Kidney epithelial cell (primary cell): Measurements from ENCODE around the gene MYO3B. TPM values are rescaled to one million over a fixed set of nuclear protein-coding genes. Genes with fewer than 3 reads are reported as not detected.

ENCODE experiments used
- DNase-seq: peaks from one replicate; pipeline ENCODE4 v3.0.0-alpha.2; 2010; ENCODE audit warnings: low read depth
- H3K27me3 ChIP-seq: 2 replicates; pipeline ENCODE4 v1.6.0; 2011; ENCODE audit warnings: low read length; ENCODE audit not compliant: control insufficient read depth, insufficient read depth
- H3K36me3 ChIP-seq: 2 replicates; pipeline ENCODE4 v1.5.1; 2011; ENCODE audit warnings: low read length; ENCODE audit not compliant: control insufficient read depth, insufficient read depth
- H3K4me3 ChIP-seq: 2 replicates; pipeline ENCODE4 v1.5.1; 2011; ENCODE audit warnings: low read depth, mild to moderate bottlenecking, control low read depth, low read length
- total RNA-seq: library from RNA; depleted of rRNA; stranded (reverse); fragments of >200 nt; gene quantifications from 2 replicates; pipeline ENCODE4 v1.2.3, GENCODE V29; 2015
- TF ChIP-seq, protein P1 (sequence below): IDR thresholded peaks from 2 replicates; pipeline ENCODE4 v1.5.1; 2011; ENCODE audit warnings: mild to moderate bottlenecking, moderate library complexity, low read length, control low read depth, inconsistent platforms; ENCODE audit not compliant: insufficient read depth, poor library complexity, severe bottlenecking

MYO3B gene
- total RNA-seq, 1 donor from 2014 or later: 1.1 TPM

DNA sequence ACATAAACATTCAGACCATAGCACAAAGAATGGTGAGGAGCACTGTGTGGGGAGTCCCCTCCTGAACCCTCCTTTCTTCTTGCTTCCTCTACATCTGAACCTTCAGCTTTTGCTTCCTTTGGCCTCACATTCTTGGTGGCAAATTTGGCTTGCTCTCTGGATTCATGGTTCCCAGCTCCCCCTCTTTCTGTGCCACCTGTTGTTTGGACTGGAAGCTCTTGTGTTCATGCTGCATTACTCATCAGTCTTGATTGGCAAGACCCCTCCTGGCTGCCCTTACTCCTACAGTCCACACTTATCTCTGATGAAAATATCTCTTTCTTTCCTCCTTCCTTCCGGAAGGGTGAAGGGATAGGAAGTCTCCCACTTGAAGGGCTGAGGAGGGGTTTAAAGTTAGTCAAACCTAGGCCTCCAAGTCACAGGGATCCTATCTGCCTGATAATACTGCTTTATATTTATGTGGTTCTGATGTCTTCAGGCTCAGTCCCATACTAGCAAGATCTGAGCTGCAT lies 70.0 kb downstream of the MYO3B start:
- Histone ChIP-seq H3K27me3 (no peaks in the 10 kb centered on the region), H3K4me3 (no peak overlapping the region), H3K36me3 (no peaks in the 10 kb centered on the region)
- TF ChIP-seq, protein P1, sequence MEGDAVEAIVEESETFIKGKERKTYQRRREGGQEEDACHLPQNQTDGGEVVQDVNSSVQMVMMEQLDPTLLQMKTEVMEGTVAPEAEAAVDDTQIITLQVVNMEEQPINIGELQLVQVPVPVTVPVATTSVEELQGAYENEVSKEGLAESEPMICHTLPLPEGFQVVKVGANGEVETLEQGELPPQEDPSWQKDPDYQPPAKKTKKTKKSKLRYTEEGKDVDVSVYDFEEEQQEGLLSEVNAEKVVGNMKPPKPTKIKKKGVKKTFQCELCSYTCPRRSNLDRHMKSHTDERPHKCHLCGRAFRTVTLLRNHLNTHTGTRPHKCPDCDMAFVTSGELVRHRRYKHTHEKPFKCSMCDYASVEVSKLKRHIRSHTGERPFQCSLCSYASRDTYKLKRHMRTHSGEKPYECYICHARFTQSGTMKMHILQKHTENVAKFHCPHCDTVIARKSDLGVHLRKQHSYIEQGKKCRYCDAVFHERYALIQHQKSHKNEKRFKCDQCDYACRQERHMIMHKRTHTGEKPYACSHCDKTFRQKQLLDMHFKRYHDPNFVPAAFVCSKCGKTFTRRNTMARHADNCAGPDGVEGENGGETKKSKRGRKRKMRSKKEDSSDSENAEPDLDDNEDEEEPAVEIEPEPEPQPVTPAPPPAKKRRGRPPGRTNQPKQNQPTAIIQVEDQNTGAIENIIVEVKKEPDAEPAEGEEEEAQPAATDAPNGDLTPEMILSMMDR: no peak
- DNase-seq: no peak

DNA sequence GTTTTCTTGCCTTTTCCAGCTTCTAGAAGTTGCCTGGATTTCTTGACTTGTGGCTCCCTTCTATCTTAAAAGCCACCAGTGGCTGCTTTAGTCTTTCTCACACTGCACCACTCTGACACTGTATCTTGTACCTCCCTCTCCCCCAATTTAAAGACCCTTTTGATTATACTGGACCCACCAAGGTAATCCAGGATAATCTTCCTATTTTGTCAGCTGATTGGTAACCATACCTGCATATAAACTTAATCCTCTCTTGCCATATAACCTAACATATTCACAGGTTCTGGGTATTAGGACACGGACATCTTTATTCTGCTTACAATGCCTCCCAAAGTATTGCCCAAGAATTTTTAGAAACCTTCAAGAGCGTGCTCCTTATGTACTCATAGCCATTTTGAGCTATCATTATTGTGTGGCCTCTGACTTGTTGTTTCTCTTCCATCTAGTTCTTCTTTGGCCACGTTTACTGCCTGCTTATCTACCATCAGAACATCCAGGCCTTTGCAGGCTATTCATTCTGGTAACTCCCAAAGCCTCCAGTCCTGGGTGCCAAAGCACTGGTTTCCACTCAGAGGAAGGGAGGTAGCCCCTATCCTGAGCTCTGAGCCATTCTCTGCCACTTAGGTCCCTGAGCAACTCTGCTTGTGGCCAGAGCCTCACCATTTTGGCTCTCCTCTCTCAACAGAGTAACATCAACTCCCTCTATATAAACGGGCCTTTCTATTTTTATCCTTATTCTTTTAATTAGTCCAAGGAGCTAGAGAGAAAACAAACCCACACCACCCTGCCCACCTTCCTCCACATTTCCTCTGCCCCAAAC lies 70.8 kb downstream of the MYO3B start:
- Histone ChIP-seq H3K27me3 (no peaks in the 10 kb centered on the region), H3K4me3 (no peak overlapping the region), H3K36me3 (no peaks in the 10 kb centered on the region)
- TF ChIP-seq, protein P1: no peak
- no peak for DNase-seq

DNA sequence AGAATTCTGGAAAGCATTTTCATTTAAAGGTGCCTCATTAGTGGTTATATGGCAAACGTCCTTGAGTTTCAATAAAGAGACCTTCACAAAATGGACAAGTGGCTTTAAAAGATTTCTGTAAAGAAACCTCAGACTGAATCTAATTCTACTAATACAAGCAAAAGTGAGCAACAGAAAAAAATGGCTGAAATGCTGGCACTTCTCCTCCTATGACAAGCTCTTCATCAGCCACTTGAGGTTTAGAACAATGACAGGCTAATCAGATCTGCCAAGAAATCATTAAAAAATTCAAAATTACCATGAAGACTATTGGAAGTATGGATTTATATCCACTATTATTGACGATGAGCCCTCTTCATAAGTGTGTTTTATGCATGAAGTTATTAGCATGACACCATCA lies 71.8 kb downstream of the MYO3B start:
- Histone ChIP-seq H3K36me3 (no peaks in the 10 kb centered on the region), H3K27me3 (no peaks in the 10 kb centered on the region), H3K4me3 (no peak overlapping the region)
- DNase-seq: no peak
- TF ChIP-seq, protein P1: no peak

- DNase-seq: no peak
- H3K4me3 ChIP-seq: no peak overlapping the region
- no peaks in the 10 kb centered on the region for H3K36me3 ChIP-seq
- H3K27me3 ChIP-seq: no peaks in the 10 kb centered on the region
- TF ChIP-seq, protein P1: no peak
Measured at GRCh38 chr2:170250584-170250983, 72.6 kb downstream of the MYO3B start.

- TF ChIP-seq, protein P1: no peak
- no peaks in the 10 kb centered on the region for H3K27me3 ChIP-seq
- DNase-seq: no peak
- H3K36me3 ChIP-seq: no peaks in the 10 kb centered on the region
- H3K4me3 ChIP-seq: no peak overlapping the region
Measured at GRCh38 chr2:170252414-170252813, 74.5 kb downstream of the MYO3B start.
